ENCODE measurements around the gene TEX12.

GRCh38 chr11:112196519-112197087 lies 29.4 kb downstream of the TEX12 start:
- no peak for TF ChIP-seq CTCF (conservative IDR thresholded peaks at IDR 0.05)
- TF ChIP-seq EZH2 (IDR thresholded peaks at IDR 0.05; ENCODE audit: low read depth): no peak
